Neutrophil (primary cell): ENCODE data around the gene CTNNA2.

Experiments
- H3K27ac ChIP-seq: fragments of 200-600 bp; sonication (generic); 2 replicates; pipeline ENCODE4 v1.5.1; 2016; ENCODE audit warnings: mild to moderate bottlenecking, moderate library complexity
- H3K27me3 ChIP-seq: fragments of 200-600 bp; sonication (generic); 2 replicates; pipeline ENCODE4 v1.6.0; 2016; ENCODE audit warnings: mild to moderate bottlenecking
- H3K36me3 ChIP-seq: fragments of 200-600 bp; sonication (generic); 2 replicates; pipeline ENCODE4 v1.5.1; 2017
- H3K4me1 ChIP-seq, 2 experiments: fragments of 200-600 bp in 1 of 2; sonication (generic) in 1 of 2; 1 replicate in 1 of 2; 2 replicates in 1 of 2; pipeline versions ENCODE4 v1.5.1 to v1.6.1; 2013 to 2016; ENCODE audit warnings: low read depth in 1 of 2, low read length in 1 of 2, mild to moderate bottlenecking in 1 of 2, moderate library complexity in 1 of 2; ENCODE audit not compliant: control insufficient read depth in 1 of 2, insufficient read depth in 1 of 2
- H3K4me3 ChIP-seq, 2 experiments: fragments of 200-600 bp in 1 of 2; sonication (generic) in 1 of 2; 1 replicate in 1 of 2; 2 replicates in 1 of 2; pipeline ENCODE4 v1.5.1; 2013 to 2016; ENCODE audit warnings: low read depth in 1 of 2, low read length in 1 of 2, mild to moderate bottlenecking in 1 of 2, moderate library complexity in 1 of 2
- H3K9me3 ChIP-seq: fragments of 200-600 bp; sonication (generic); 2 replicates; pipeline ENCODE4 v1.5.1; 2016
- CTCF ChIP-seq: fragments of 200-600 bp; sonication (generic); IDR thresholded peaks from 2 replicates; pipeline ENCODE4 v1.5.1; 2016; ENCODE audit warnings: antibody characterized with exemption

CTNNA2 gene

GRCh38 chr2:80042635-80043034 lies 529.8 kb downstream of the CTNNA2 start:
- no peaks in the 10 kb centered on the region for H3K9me3 ChIP-seq
- TF ChIP-seq CTCF, result no peak

GRCh38 chr2:80048296-80048695 lies 535.4 kb downstream of the CTNNA2 start:
- no peaks in the 10 kb centered on the region for H3K9me3 ChIP-seq
- H3K27me3 ChIP-seq, result no peaks in the 10 kb centered on the region
- H3K36me3 ChIP-seq, result no peaks in the 10 kb centered on the region
- no peak overlapping the region for H3K27ac ChIP-seq
- no peak for TF ChIP-seq CTCF
- H3K4me3 ChIP-seq, result no peak overlapping the region
- H3K4me1 ChIP-seq, result no peaks in the 10 kb centered on the region

More at GRCh38 chr2:80042635-80043034, 529.8 kb downstream of the CTNNA2 start:
- no peaks in the 10 kb centered on the region for H3K27me3 ChIP-seq
- H3K36me3 ChIP-seq, result no peaks in the 10 kb centered on the region
- H3K4me3 ChIP-seq, result no peak overlapping the region
- no peak overlapping the region for H3K27ac ChIP-seq
- H3K4me1 ChIP-seq, result no peaks in the 10 kb centered on the region

- Histone ChIP-seq H3K9me3 (no peaks in the 10 kb centered on the region), H3K36me3 (no peaks in the 10 kb centered on the region), H3K27me3 (no peaks in the 10 kb centered on the region), H3K27ac (no peak overlapping the region), H3K4me3 (no peak overlapping the region), H3K4me1 (no peaks in the 10 kb centered on the region)
- no peak for TF ChIP-seq CTCF
Measured at GRCh38 chr2:80050246-80050645, 537.4 kb downstream of the CTNNA2 start.

GRCh38 chr2:80053522-80054345 lies 540.9 kb downstream of the CTNNA2 start:
- H3K4me3 ChIP-seq, result no peak overlapping the region
- no peaks in the 10 kb centered on the region for H3K27me3 ChIP-seq
- H3K27ac ChIP-seq, result no peak overlapping the region
- TF ChIP-seq CTCF, result no peak
- no peaks in the 10 kb centered on the region for H3K36me3 ChIP-seq
- no peaks in the 10 kb centered on the region for H3K9me3 ChIP-seq
- H3K4me1 ChIP-seq, result no peaks in the 10 kb centered on the region

GRCh38 chr2:80054346-80054675 lies 541.5 kb downstream of the CTNNA2 start:
- H3K27ac ChIP-seq, result no peak overlapping the region
- no peaks in the 10 kb centered on the region for H3K9me3 ChIP-seq
- no peaks in the 10 kb centered on the region for H3K4me1 ChIP-seq
- no peaks in the 10 kb centered on the region for H3K27me3 ChIP-seq
- no peak for TF ChIP-seq CTCF
- no peaks in the 10 kb centered on the region for H3K36me3 ChIP-seq
- H3K4me3 ChIP-seq, result no peak overlapping the region
